ENCODE results near the gene RCSD1.
A peak's percentile ranks its signal among the peaks of the same experiment; 100 is the strongest.
"Not testable (repeated sequence)": the region's sequence is repeated elsewhere in the genome, so short reads cannot be mapped to it uniquely, and the experiment has no call there.

The RCSD1 gene

DNA sequence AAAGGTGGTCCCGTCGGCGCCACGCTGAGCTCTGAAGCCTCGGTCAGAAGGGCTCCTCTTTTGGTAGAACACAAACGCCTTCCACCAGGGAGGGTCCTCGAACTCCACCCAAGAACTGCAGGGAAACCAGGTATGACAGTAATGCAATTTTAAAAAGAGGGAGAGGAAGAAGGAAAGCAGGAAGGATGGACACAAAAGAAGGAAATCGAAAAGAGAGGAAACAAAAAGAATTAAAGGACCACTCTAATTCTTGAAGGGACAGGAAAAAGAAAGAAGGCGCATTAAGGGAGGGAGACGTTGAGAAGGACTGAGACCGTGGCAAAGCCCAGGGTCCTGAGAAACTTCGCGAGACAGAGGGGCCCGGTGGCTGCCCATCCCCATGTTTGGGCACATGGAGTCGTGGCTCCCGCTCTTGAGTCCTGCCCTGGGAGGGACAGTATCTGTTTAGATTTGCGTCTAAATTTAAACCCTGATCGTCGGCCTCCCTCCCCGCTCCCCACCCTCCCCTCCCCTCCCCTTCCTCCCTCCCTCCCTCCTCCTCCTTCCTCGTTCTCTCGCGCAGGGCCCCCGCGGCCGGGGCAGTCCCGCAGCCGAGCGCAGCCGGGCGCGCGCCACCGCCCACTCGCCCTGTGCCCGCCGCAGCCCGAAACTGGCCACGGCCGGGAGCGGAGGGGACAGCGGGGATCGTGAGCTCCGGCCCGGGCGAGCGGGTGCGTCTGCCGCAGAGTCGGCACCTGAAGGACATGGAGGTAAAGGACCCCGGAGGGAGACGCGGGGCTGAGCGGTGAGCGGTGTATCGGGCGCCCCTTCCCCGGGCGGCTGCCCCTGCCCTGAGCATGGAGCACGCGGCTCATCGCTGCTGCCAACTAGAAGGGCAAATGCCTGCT, at the start of gene RCSD1:
Gene RCSD1, plus strand, starts transcription at position 552 of the 887 bp plus-strand sequence. Its CDS starts 192 bp downstream, at position 744.
- DNase-seq, result peak; percentile 41 to 60

GRCh38 chr1:167582064-167582463, 48.0 kb upstream of the RCSD1 start:
- no peak for DNase-seq

- DNase-seq, result no peak
These were observed 47.3 kb upstream of the RCSD1 start for GRCh38 chr1:167582722-167583121.

- no peak for DNase-seq
These were observed 45.5 kb upstream of the RCSD1 start for GRCh38 chr1:167584581-167584980.

GRCh38 chr1:167587342-167587741, 42.7 kb upstream of the RCSD1 start:
- DNase-seq, result no peak

DNA sequence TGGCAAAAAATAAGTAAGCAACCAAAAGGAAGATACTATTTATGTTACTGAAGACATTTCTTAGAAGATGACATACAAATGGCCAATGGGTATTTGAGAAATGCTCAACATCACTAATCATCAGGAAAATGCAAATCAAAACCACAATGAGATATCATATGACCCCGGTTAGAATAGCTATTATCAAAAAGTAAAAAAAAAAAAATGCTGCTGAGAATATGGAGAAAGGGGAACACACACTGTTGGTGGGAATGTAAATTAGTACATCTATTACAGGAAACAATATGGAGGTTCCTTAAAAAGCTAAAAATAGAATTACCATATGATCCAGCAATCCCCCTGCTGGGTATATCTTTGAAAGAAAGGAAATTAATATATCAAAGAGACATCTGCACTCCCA, 42.2 kb upstream of the RCSD1 start:
- DNase-seq, result no peak

GRCh38 chr1:167588361-167588760, 41.7 kb upstream of the RCSD1 start:
- no peak for DNase-seq

- DNase-seq, result no peak
These were observed 37.6 kb upstream of the RCSD1 start for GRCh38 chr1:167592475-167592874.

DNA sequence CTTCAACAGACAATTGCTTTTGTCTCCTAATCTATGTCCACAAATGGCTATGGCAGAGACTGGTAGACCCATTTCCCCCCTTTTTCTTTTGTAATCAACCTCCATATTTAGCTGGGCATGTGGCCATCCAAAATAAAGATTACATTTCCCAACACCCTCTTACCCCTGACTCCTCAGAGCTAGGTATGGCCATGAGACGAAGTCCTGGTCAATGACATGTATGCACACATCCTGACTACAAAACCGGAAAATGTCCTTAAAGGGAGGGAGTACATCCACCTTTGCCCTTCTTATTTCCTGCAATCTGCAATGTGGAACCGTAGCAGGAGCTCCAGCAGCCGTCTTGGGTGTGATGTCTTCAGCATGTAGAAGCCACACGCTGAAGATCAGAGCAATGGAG, 36.2 kb upstream of the RCSD1 start:
- no peak for DNase-seq

- no peak for DNase-seq
These were observed 35.2 kb upstream of the RCSD1 start for GRCh38 chr1:167594822-167595221.

DNA sequence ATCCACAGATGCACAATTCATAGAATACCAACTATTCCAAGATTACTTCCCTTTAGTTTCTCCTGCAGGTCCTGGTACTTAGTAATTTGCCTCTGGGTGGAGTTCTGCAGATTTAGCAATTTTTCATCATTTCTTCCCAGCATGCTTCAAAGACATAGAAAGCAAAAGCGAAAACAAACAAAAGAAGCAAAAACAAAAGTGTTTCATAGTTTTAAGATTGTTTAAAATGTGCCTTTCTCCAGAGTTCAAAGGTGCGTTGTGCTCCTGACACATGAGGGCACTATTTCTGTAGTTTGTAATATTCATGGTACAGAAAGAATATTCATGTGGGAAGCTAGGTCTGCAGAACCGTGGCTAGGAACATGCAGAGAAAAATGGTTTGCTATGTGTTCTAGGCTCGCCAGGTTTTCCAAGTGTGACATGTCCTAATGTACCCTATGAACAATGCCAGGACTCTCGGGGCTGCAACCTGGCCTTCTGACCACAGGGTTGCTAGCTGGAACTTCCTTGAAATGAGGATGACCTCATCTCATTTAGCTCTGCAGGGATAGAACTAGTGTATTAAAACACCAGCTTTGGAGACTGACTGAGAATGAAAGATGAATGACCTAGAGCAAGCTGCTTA, 30.0 kb upstream of the RCSD1 start:
- peak; percentile 42 to 74 for DNase-seq

- DNase-seq, result peak; percentile 27 to 70
These were observed 28.3 kb upstream of the RCSD1 start for GRCh38 chr1:167601442-167602383.

- peak in 1 of 2 donors; percentile 16 for DNase-seq
These were observed 27.2 kb upstream of the RCSD1 start for GRCh38 chr1:167602840-167603239.

DNA sequence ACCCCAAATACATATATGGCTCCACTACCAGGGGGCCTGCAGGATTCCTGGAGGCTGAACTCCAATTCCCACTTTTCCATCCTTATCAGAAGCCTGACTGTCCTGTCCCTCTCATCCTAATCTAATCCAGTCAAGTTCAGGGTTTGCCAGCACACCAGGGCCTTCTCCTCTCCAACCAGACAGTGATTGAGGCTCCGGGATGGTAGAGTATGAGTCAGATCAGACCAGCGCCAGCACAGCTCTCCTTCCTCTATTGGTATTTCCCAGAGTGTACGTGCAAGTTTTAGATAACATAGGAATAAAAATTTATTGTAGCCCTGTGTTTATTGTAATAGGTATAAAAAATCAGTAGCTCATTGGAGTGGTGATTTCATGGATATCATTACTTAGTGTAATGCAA, 24.5 kb upstream of the RCSD1 start:
- DNase-seq, result peak in 1 of 2 donors; percentile 35

- no peak for DNase-seq
These were observed 18.0 kb upstream of the RCSD1 start for GRCh38 chr1:167611983-167612382.

- no peak for DNase-seq
These were observed 17.2 kb upstream of the RCSD1 start for GRCh38 chr1:167612587-167613385.

DNA sequence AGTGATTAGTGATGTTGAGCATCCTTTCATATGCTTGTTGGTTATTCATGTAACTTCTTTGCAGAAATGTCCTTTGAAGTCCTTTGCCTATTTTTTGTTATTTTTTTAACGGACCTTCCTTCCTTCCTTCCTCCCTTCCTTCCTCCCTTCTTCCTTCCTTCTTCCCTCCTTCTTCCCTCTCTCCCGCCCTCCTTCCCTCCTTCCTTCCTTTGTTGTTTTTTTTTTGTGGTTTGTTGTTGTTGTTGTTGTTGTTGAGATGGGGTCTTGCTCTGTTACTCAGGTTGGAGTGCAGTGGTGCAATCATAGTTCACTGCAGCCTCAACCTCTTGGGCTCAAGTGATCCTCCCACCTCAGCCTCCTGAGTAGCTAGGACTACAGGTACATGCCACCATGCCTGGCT, 16.0 kb upstream of the RCSD1 start:
- DNase-seq, result not testable (repeated sequence)

DNA sequence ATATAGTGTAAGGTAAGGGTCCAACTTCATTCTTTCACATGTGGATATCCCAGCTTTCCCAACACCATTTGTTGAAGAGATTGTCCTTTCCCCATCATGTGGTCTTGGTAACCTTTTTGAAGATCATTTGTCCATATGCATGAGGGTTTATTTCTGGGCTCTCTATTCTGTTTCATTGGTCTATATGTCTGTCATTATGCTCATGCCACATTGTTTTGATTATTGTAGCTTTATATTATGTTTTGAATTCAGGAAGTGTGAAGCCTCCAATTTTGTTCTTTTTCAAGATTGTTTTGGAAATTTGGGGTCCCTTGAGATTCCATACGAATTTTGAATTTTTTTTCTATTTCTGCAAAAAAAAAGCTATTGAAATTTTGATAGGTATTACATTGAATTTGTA, 15.2 kb upstream of the RCSD1 start:
- no peak for DNase-seq

GRCh38 chr1:167616521-167616920, 13.5 kb upstream of the RCSD1 start:
- DNase-seq, result no peak

DNA sequence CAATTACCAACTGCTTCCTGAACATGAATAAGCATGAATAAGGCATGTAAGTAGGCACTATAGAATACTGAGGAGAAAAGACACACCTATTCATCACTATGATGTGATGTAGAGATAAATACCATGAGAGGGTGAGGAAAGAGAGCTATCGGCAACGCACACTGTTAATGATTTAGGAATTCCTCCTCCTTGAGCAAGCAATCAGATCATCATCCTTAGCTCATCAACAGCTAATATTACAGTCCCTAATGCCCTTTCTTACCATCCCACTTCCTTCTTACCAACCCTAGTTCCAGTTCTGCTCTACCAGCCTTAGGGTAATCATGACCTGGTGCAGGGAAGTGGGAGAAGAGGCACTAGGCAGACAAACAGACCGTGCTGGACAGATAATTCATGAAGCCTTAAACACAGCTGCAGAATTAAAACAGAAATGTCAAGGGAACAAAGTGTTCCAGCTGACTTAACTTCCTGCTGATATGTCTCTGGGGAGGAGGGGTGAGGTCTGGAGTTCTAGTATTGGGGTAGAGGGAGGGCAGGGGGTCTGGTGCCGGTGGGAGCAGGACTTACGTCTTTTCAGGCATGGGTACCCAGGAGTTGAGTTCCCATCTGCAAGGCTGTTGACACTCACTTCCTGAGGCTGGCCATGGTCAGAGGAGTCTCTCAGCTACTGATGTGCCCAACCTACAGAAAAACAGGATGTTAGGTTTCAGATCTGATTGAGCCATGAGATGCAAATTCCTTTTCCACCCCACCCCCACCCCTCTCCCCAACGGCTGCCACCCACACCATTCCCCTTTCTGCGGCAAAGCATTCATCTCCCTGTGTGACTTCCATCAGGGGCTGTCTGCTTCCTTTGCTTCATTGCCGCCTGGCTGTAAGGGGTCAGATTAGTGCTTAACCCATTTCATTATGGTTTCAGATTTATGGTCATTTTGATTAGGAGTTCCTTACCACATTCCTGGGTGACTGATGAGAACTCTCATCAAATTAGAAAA, 12.6 kb upstream of the RCSD1 start:
- peak in 1 of 2 donors; percentile 81 for DNase-seq

- DNase-seq, result no peak
These were observed 11.7 kb upstream of the RCSD1 start for GRCh38 chr1:167618366-167618765.
